HTERT RPE-1 (cell line): Measurements from ENCODE around the gene TMEM183A.
"Not testable (repeated sequence)": the region's sequence is repeated elsewhere in the genome, so short reads cannot be mapped to it uniquely, and the experiment has no call there.

ENCODE experiments used
- in situ Hi-C: fragments of 300-500 bp; cut with MboI; formaldehyde crosslinking; loops from 4 replicates; pipeline ENCODE4 v1.14.3; 2020; ENCODE audit warnings: low sequenced_read_pairs

The TMEM183A gene

DNA sequence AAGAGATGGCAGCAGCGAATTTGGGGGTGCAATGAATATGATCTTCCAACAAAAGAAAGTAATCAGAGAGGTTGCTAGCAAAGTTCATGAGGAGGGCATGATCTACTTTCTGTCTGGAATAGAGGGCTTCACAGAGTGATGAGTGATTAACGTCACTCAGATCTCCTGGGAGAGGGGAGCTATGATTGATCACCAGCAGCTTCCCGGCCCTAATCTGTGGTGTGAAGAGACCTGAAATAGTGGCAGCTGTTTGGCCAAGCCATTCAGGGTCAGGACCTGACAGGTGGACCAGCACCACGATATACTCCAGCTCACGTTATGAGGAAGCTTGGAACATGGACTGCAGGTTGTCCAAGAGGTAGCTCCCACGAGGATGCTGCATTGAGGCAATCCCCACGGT, 19.9 kb upstream of the TMEM183A start:
- in situ Hi-C loops = no loop called here

GRCh38 chr1:202987922-202988583, 19.1 kb upstream of the TMEM183A start:
- in situ Hi-C loops = no loop called here

GRCh38 chr1:202989879-202990278, 17.3 kb upstream of the TMEM183A start:
- in situ Hi-C loops = no loop called here

DNA sequence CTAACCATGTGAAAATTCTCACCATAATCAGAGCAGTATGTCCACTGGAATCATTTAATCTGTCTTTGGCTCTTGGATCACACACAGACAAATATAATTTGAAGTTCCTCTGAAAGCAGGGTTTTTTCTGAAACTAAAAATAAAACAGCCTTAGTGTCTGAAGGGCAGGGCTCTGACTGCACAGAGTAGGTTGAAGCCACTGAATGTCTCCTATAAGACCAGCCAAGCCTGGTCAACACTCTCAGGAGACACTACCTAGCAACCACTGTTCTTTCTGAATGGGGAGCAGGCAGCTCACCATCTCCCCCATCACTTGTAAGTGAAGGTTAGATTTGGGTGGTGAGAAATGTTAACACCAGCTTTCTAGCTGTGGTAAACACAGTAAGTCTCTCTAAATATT, 16.1 kb upstream of the TMEM183A start:
- in situ Hi-C loops = no loop called here

DNA sequence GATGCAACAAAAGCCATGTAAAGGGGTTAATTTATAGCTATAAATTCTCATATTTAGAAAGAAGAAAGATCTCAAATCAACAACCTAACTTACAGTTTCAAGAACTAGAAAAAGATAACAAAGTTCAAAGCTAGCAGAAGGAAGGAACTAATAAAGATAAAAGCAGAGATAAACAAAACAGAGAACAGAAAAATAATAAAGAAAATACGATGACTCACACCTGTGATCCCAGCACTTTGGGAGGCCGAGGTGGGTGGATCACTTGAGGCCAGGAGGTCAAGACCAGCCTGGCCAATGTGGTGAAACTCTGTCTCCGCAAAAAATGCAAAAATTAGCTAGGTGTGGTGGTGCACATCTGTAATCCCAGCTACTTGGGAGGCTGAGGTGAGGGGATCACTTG, 12.4 kb upstream of the TMEM183A start:
- in situ Hi-C loops = no loop called here

GRCh38 chr1:202998836-202999750, 8.1 kb upstream of the TMEM183A start:
- in situ Hi-C loops = no loop called here

DNA sequence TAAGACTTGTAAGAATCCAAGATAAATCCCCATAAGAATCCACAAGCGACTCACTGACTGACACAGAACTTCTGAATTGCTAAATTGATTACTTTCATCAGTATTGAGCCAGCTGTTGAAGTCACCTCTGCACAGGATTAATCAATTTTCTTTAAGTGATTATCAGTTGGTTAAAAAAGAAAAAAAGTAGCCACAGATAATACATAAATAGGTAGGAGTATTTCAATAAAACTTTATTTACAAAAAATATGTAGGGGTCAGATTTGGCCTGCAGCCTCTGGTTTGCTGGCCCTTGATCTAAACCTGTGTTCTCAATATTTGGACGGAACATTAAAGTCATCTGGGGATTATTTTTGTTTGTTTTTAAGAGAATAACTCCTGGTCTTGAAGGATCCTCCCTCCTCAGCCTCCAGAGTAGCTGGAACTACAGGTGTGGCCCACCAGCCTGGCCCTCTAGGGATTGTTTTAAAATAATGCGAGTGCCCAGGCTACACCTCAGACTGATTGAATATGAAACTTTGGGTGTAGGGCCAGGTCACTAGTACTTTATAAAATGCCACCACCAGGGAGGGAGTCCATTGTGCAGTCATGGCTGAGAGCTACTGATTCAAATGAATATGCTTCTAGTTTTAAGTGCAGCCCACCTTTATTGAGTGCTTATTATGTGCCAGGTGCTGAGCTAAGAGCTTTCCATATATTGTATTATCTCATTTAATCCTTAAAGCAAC, 6.8 kb upstream of the TMEM183A start:
- in situ Hi-C loops = no loop called here

- in situ Hi-C loops = no loop called here
Measured at GRCh38 chr1:203001986-203002385, 5.2 kb upstream of the TMEM183A start.

GRCh38 chr1:203002951-203003350, 4.2 kb upstream of the TMEM183A start:
- in situ Hi-C loops = no loop called here

- in situ Hi-C loops = not testable (repeated sequence)
Measured at GRCh38 chr1:203005395-203006142, 1.6 kb upstream of the TMEM183A start.

DNA sequence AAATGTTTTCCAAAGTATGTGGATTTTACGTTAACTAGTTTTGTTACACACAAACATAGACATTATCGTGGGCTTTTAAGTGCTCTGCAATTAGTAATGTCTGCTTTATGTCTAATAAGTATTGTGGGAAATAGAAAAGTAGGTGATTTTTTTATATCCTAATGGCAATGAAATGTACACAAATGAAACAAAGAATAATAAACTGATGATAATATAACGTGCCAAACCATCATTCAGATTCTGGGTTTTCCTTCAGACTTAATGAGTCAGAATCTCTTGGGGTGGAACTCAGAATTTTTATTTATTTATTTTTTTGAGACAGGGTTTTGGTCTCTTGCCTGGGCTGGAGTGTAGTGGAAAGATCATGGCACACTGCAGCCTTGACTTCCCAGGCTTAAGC, 2.0 kb downstream of the TMEM183A start:
- in situ Hi-C loops = no loop called here

DNA sequence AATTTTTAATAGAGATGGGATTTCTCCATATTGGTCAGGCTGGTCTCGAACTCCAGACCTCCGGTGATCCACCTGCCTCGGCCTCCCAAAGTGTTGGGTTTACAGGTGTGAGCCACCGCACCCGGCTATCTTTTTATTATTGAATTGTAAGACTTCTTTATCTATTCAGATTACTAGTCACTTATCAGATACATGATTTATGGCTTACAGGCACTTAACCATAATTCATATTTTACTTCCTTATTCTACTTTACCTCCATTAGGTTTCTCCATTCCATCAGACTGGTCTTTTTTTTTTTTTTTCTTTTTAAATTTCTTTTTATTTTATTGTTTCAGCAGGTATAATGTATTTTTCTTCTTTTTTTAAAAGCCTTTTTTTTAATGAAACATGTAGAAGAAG, 4.4 kb downstream of the TMEM183A start:
- in situ Hi-C loops = no loop called here

DNA sequence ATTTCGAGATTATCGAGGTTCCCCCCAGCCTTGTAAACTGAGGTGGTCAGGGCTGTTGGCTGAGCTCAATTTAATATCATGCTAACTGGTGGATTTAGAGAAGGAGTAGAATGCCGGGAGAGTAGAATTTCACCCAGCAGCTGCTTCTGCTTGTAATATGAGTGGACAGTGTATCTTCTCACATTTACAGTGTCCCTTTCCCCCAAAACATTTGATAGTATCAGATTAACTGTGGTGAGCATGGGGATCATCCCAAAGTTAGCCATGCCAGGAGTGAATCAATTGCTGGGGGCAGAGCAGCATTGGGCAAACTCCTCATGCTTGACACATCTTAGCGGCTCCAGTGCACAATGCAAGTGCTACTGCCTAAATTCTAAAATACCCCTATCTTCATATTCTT, 9.9 kb downstream of the TMEM183A start:
- in situ Hi-C loops = no loop called here

- in situ Hi-C loops = no loop called here
Measured at GRCh38 chr1:203017692-203018091, 10.5 kb downstream of the TMEM183A start.

GRCh38 chr1:203022855-203023254, 15.7 kb downstream of the TMEM183A start:
- in situ Hi-C loops = not testable (repeated sequence)

DNA sequence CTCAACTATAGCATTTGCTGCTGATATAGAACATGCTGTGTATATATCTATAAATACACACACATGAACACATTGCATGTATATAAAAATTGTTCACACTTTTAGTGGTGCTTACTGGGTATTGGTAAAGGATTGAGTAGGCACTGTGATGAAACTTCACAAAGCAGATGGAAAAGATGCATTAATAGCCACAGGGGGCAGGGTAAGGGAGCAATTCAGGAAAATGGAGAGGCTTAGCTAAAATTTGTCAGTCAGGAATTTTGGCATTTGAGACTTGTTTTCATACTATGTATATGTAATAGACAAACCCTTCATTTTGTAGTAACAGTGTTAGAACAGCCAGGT, 18.5 kb downstream of the TMEM183A start:
- in situ Hi-C loops = no loop called here

DNA sequence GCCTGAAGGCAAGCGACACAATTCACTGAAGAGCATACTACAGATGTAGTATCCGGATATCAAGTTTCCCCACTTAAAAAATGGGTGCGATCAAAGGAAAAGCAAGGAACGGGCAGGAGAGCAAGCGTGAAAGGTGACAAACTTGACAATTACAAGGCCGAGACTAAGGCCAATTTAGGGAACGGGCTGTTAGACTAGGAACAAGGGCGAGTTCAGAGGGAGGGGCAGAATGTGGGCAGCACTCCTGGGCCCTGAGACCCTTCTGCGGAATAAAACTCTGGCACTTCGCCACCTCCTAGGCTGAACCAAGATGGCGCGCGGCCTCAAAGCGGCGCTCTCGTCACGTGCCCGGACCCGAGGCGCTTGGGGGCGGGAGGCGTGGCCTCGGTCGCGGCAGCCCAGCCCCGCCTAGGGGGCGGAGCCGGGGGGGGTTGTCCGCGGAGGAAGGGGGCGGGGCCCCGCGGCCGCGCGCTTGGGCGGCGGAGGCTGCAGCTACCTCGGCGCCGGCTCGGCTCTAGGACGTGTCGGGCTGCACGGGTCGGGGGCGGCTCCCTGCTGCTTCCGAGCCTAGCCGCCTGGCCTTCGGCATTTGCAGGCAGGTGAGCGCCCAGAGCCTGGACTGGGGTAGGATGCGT, 19.0 kb downstream of the TMEM183A start, which contains the start of gene PPFIA4:
PPFIA4 (plus strand) TSS at position 461 of the 635 bp plus-strand sequence. CDS start 12,518 bp downstream, outside the sequence.
- in situ Hi-C loops = no loop called here

DNA sequence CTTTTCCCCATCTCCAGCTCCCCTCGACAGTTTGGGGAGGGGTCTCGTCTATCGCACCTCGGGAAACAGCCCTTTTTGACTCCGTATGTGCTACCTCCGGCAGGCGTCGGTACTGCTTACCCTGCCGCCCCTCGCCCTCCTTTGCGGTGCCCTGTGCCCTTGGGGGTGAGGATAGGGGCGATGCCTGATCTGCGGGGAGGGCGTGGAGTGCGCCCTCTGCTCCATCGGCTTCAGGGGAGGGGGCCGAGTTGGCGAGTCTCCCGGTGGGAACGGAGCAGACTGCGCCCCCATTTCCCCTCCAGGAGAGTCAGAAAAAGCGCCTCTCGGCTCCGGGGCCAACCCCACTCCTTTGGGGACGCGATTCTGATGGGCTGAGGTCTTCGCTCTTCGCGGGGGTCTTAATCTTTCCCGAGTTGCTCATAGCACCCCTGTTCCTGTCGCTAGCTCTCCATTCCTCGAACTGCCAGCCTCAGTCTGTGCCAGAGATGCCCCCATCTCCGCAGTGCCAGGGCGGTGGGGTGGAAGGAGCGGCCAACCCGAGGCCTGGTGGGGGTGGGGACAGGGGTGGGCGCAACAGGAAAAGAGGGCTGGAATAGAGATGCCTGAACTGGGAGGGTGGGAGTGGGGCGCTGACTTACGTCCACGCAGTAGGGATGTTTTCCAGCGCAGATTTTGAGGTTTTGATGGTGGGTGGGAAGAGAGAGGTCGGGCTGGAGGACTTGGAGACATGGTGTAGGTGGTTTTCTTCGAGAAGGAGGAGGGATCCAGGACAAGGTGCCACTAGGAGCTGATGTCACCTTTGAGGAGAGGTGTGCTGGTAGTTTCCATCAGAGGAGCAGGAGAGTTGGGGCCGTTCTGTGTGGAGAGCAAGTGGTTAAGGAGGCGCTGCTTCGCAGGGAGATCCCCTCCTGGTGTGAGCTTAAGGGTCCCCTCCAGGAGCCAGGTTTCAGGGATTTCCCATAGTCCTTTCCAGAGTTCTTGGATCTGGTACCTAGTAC, 19.8 kb downstream of the TMEM183A start:
- in situ Hi-C loops = no loop called here
